ENCODE results near the gene STX16.

STX16 gene

DNA sequence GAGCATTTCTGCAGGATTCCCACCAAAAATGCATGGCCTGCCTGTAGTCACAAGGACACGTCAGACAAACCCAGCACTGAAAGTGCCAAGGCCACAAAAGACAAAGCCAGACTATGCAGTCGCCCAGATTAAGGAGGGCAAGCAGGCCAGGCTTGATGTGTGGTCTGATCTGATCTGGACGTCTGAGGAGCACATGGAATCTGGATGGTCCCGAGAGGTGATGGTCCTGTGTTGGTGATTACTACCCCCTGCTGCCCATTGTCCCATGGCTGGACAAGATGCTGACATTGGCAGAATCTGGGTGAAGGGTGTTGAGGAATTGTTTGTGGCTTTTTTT lies 58.6 kb downstream of the STX16 start:
- DNase-seq (ENCODE audit: low read depth in 3 of 3), result no peak

DNA sequence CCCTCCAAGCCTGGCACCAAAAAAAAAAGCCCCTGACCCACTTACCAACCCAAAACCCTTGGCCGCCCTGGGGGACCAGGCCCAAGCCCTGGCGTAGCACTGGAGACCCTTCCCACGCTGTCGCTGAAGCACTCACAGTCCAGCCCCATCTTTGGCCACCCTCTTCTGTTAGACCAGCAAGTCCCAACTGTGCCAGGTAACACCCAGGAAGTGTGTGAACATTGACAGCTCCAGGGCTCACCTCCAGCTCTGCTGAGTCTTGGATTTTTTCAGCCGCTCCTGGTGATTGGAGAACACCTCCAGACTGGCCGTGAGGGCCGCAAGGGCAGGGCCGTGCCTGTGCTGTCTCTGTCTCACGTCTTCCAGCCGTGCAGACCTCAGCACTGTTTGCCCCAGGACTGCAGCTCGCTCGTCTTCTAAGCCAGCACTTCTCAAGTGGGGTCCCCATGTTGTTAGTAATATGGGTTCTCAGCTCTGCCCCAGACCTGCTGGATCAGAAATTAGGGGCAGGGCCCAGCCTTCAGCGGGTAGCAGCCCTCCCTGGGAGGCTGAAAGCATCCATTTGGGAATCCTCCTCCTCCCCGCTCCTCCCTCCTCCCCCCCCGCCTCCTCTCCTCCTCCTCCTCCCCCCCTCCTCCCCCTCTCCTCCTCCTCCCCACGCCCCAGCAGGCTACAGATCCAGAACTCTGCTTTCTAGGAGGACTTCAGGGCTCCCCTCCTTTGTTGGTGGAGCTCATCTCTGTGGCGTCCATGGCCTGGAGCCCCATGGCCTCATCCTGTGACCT lies 59.6 kb downstream of the STX16 start:
- no peak for DNase-seq (ENCODE audit: low read depth in 3 of 3)

DNA sequence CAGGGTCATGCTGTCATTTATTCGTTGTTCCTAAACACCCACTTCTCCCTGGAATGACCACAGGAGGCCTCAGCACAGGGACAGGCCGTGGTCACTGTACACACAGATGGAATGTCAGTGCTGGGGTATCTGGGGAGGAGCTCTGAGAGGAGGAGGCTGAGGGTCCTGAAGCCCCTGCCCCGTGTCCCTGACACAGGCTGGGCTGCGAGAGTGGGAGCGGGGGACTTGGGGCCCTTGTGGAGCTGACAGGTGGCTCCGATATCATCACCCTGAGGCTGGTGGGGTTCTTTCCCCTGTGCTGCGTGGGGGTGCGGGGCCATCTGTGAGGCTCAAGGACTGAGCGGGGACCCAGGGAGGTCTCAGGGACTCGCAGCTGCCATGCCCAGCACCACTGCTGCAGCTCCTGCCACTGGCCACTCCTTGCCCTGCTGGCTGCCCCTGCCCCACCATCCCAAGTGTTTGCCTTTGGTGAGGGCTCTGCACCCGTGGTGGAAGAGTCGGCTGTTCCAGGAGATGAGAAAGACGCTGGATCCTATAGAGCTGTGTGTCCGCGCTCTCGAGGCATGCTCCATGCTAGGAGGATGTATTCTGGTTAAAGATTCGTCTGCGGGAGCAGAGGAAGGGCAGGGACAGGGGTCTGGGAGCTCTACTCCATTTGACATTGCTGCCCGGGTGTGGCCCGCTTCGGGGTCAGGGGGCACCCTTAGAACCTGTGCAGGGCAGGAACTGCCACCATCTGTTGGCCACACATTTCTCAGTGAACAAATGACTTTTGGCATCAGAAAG lies 60.4 kb downstream of the STX16 start:
- DNase-seq (ENCODE audit: low read depth in 3 of 3), result no peak

DNA sequence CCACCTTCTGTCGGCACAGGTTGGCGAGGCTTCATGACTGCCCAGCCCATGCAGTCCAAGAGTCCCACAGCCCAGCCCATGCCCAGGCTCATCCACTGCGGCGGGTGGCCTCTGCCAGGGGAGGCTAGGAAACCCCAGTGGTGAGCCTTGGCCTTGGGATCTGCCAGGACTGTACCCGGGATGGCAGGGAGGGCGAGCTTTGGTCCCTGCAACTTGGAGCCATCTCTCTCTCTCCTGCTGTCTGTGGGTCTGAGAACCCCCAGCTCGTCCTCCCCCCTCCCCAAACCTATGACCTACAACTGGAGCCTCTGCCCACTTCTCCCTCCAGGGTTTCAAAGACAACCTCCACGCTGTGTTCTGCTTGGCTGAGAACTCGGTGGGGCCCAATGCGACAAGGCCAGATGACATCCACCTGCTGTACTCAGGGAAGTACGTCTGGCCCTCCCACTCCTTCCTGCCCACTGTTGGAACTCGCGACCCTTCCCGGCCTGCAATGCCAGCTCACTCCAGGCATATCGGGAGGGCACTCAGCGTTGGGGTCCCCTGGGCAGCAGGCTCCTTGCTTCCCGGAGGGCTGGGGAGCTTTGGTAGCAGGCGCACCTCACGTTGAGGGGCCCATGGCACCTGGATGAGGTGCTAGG lies 61.2 kb downstream of the STX16 start:
- DNase-seq (ENCODE audit: low read depth in 3 of 3), result no peak

DNA sequence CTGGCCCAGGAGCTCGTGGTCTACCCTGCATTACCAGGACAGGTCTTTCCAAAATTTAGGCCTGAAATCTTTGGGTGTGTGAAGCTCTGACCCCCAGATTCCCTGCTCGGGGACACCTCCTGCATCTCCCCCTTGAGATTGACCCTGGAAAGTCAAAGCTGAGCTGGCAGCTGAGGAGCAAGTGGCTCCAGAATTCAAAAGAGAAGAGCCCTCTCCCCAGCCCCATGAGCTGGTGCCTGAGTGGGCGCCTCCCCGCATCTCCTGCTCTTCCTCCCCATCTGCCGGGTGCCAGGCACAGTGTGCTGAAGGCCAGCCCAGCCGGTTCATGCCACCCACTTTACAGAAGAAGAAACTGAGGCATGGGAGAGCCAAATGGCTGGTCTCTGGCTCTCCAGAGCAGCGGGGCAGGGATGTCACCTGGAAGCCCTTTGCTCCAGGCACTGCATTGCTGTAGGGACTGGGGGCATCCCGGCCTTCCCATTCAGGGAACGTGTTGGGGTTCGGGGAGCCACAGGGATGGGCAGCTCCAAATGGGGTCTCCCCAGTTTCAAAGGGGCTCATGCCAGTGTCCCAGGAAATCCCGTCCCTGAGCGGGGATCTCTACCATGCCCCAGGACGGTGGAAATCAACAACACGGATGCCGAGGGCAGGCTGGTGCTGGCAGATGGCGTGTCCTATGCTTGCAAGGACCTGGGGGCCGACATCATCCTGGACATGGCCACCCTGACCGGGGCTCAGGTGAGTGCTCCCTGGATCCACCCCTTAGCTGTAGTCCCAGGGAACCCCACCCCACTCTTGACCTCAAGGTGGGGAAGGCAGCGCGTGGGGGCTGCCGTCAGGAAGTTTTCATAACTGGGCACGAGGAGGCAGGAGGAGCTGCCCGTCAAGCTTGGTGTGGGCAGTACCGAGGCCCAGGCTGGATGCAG lies 62.0 kb downstream of the STX16 start:
- DNase-seq (ENCODE audit: low read depth in 3 of 3), result no peak

DNA sequence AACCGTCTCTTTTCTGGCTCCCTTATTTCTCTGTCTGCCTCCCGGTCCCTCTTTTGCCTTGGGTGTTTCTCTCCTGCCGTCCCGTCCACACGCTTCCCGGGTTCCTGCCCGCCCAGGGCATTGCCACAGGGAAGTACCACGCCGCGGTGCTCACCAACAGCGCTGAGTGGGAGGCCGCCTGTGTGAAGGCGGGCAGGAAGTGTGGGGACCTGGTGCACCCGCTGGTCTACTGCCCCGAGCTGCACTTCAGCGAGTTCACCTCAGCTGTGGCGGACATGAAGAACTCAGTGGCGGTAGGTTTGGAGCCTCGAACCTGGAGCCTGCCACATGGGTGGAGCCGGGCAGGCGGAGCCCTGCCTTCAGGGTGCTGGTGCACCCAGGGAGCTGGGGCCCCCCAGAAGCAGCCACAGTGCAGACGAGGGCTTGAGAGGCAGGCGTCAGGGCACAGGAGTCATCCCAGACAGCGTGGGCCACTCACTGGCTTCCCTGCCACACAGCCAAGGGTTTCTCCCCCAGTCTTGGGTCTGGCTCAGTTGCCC lies 62.8 kb downstream of the STX16 start:
- no peak for DNase-seq (ENCODE audit: low read depth in 3 of 3)

DNA sequence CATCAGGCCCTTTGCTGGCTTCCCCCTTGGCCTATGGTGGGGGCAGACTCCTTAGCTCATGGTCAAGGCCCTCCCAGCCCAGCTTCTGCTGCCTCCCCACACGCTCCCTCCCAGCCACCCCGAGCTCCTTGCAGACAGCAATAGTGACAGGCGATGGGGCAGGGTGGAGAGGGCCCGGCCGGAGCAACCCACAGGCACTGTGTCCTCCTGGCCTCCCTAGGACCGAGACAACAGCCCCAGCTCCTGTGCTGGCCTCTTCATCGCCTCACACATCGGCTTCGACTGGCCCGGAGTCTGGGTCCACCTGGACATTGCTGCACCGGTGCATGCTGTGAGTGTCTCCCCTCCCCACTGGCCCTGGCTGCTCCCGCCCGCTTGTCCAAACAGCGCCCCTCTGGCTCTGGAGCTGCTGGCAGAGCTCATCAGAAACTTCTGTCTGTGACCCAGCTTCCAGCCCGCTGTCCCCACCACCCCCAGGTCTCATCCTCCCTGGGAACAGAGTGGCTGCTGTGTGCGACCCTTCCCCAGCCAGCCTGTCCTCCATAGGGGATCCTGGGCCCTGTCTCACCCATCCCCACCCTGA lies 63.3 kb downstream of the STX16 start:
- DNase-seq (ENCODE audit: low read depth in 3 of 3), result no peak

DNA sequence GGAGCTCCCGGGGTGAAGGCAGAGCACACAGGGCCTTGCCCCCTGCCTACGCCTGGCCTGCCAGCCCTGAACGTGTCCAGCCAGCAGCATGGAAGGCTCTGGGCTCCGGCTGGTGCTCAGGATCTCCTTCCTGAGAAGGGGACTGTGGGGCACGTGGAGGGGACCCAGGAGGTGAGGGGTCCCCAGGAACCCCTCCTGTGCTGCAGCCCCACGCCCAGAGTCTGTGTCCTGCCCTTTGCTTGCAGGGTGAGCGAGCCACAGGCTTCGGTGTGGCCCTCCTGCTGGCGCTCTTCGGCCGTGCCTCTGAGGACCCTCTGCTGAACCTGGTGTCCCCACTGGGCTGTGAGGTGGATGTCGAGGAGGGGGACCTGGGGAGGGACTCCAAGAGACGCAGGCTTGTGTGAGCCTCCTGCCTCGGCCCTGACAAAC lies 63.9 kb downstream of the STX16 start:
- no peak for DNase-seq (ENCODE audit: low read depth in 3 of 3)

DNA sequence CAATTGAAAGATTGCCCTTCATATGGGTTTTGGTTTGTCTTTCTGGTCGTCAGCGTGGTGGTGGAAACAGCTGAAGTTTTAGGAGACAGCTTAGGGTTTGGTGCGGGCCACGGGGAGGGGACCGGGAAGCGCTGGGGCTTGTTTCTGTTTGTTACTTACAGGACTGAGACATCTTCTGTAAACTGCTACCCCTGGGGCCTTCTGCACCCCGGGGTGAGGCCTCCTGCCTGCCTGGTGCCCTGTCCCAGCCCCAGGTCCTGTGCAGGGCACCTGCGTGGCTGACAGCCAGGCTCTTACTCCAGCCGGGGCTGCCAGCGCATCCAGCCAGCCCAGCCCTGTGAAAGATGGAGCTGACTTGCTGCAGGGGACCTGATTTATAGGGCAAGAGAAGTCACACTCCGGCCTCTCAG lies 64.3 kb downstream of the STX16 start:
- no peak for DNase-seq (ENCODE audit: low read depth in 3 of 3)

DNA sequence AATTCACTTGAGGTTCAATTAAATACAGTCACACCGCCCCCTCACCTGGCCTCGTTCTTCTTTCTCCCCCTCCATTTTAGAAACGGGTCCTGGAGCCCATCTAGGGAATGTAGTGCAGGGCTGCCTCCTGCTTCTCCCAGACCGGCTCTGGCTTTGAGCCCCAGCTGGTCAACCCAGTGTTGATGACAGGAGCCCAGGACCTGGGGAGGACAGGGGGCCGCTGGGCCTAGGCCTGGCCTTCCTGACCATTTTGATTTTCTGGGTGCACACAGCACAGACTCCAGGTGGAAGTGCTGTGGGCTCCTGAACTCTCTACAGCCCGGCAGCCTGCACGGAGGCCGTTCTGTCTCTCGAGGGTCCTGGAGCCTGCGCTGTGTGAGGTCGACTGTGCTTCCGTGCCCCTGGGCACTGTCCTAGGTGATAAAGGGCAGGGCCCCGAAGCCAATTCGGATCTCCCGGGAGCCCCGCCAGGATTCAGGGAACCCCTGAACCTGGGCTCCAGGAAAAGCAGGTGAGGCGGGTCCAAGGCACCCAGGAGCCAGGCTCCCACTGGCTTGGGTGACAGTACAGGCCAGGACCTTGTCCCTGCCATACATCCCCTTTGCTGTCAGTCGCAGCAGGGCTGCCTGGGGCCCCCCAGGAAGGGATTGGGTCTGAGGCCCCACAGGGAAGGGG lies 64.9 kb downstream of the STX16 start:
- no peak for DNase-seq (ENCODE audit: low read depth in 3 of 3)

DNA sequence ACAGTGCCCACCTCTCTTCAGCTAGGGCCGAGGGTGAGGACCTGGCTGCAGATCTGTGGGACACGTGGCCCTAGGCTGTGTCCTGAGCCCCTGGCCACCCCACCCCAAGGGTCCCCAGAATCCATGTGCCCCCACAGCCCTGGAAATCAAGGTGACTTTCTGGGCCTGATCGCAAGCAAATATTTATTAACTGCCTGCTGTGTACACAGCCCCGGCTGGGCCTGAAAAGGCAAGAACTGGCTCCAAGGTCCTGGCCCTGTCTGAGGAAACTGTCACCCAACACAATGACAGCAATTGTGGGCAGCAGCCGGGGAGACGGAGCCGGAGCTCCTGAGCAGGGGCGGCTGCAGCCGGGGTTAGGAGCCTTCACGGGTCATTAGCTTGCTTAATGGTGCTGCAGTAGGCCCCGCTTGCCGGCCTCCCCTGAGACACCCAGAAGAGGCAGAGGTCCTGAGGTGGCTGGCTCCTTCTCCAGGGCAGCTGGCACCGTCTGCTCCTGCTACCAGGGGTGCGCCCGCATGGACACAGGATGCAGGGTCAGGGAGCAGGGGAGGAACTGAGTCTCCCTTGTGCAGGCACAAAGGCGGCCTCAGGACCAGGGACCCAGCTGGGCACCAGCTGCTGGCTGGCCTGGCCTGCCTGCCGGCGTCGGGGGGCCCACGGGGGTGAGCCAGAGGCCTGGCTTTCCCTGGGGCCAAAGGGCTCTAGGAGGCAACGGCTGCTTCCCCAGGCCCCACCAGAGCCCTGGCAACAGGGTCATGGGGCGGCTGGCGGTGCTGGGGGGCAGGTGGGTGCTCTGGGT lies 65.6 kb downstream of the STX16 start:
- DNase-seq (ENCODE audit: low read depth in 3 of 3), result no peak

DNA sequence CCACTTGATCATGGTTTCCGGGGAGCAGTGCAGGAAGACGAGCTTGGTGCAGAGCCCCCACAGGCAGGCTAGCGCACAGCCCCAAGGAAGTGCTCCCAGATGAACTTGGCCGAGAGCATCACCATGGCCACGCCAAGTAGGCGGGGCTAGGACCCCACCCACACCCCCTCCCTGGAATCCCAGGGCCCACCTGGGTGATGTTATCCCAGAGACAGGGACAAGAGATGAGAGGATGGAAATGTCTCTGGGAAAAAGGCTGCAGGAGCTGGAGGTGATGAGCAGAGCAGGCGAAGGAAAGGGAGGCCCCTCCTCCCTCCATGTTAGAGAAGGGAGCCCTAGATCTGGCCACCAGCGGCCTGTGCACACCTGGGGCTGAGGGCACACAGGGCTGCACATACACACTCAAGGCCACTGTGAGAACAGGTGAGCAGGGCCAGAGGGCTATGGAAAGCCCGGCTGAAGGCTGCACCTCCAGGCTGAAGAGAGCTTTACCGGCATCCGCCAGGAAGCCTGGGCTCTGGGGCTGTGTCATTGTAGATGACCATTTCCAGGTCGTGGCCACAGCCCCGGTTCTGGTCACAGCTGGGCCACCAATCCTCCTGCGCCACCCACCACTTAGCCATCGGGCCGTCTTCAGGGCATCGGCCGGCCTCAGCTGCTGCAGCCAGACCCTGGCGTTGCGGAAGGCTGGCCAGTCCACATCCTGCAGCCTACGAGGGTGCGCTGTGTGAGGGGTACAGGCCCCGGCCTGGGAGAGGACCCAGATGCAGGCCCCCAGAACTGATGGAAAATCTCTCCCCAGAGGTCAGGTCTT lies 66.4 kb downstream of the STX16 start:
- DNase-seq (ENCODE audit: low read depth in 3 of 3), result no peak

DNA sequence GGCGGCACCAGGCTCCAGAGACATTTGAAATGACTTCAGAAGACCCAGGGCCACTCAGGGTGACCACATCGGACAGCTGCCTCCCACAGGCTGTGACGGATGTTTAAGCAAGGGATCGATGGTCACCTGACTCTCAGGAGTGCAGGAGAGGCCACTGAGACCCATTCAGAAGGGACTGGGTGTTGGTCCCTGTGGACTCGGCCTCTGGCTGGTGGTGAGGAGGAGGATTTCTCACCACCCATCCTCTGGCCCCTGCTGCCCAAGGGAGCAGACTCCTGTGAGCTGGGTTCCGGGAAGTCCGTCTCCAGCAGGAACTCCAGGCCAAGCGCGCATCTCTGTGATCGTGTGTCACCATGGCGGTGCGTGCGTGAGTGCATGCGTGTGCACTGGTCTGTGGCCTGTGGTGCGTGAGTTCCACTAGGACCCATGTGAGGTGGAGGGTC lies 67.1 kb downstream of the STX16 start:
- no peak for DNase-seq (ENCODE audit: low read depth in 3 of 3)

DNA sequence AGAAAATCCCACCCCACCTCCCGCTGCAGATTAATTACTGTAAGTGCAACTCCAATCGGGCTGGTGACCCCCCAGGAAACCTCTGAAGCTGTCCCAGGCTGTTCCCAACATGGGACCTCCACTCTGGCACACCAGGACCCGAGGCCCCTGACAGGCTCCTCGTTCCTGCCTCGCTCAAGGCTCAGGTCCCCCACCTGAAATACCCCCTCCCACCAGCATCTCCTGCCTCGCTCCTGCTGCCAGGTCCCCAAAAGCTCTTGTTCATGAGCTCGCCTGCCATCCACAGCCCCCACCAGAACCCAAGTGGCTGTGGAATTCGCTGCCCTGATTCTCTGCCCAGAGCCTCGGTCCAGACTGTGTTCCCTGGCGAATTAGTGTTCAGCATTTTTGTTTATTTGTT lies 67.6 kb downstream of the STX16 start:
- no peak for DNase-seq (ENCODE audit: low read depth in 3 of 3)

DNA sequence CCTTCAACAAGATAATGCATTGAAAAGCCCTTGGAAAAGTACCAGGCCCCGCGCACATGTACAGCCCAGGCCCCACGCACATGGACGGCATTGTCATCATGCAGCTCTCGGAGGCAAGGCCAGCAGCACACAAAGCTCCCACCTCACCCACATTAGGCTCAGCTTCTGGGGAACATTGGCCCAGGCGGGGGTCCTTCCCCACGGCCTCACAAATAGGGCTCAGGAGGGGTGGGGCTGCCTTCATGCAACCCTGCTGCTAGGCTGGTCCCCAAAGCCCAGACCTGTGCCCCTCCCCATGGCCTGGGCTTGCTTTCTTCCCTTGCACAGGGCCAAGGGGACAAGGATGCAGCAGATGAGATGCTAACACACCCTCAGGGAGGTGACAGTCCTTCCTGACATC lies 68.2 kb downstream of the STX16 start:
- no peak for DNase-seq (ENCODE audit: low read depth in 3 of 3)

DNA sequence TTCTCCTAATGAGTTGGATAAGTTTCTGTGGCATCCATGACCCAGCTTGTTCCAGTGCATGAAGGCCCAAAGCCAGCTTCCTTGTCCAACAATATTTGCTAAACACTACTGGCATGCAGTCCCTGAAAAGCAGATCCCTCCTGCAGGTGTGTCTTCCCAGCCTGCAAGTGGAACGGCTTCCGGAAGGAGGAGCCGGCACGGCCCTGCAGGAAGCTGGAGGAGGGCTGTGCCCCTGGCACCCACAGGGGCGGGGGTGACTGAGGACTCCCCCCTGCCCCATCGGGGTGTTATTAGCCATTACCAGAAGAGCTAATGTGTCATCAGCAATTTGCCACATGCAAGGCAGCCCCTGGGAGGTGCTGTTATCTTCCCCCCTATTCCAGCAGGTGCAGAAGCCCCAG lies 68.9 kb downstream of the STX16 start:
- DNase-seq (ENCODE audit: low read depth in 3 of 3), result no peak

DNA sequence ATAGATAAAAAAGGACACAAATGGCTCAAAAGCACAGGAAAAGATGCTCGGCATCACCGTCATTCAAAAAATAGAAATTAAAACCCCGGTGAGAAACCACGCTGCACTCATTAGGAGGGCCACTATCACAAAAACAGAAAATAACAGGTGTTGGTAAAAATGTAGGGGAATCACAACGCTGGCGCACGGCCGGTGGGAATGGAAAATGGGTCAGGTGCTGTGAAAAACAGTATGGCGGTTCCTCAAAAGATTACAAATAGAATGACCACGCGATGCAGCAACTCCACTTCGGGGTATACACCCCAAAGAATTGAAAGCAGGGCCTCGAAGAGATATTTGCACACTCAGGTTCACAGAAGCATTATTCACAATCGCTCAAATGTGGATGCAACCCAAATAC lies 69.8 kb downstream of the STX16 start:
- DNase-seq (ENCODE audit: low read depth in 3 of 3), result no peak

DNA sequence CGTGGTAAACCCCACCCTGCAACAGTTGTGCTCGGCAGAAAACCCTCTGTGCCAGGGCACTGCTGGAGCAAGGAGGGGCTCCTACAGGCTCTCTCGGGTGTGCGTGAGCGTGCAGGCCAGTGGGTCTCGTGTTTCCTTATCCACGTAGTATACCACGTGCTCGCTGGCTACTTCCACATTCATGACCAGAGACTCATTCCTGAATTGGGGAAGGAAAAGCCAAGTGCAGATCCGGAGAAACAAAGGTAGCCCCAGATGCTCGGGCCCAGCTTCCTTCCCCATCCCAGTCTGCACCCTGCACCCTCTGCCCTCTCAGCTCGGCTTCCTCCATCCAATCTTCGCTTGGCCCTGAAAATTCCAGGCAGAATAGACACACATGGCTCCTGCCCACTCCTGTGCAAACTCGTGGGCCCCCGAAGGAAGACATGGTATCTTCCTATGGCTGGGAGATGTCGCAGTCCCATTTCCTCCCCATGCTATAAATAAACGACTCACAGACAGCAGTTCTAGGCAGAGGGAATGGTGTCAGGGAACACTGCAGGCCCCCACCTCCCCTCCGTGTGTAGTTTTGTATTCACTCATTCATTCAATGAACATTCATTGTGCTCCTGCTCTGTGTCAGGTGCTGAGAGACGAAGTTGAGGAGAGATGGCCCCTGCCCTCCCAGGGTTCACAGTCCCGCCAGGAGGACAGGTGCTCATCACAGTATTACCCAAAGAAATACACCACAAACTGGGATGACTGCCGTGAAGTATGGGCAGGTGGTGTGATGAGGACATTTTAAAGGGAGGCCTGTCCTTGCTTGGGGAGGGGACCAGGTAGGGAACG lies 71.1 kb downstream of the STX16 start:
- DNase-seq (ENCODE audit: low read depth in 3 of 3), result no peak
